GM21447 (cell line): ENCODE measurements around the gene RASAL3.
"Not testable (repeated sequence)": the region's sequence is repeated elsewhere in the genome, so short reads cannot be mapped to it uniquely, and the experiment has no call there.

Experiments used
- ATAC-seq: cut with Tn5 transposase; IDR thresholded peaks from one replicate; pipeline ENCODE4 v1.9.1; 2021; ENCODE audit not compliant: unreplicated experiment

The RASAL3 gene

GRCh38 chr19:15464394-15465385 is at the start of gene RASAL3:
Gene RASAL3, minus strand, starts transcription at chr19:15464544. Its CDS starts 186 bp downstream, at chr19:15464358.
- ATAC-seq, result peak; percentile 49

- ATAC-seq, result no peak
These were observed 47.5 kb upstream of the RASAL3 start for GRCh38 chr19:15511671-15512424.

GRCh38 chr19:15508035-15508710 is 43.8 kb upstream of the RASAL3 start, which contains the start of gene CYP4F22:
Gene CYP4F22, plus strand, starts transcription at chr19:15508525. Its CDS starts 16,812 bp downstream, at chr19:15525337.
- no peak for ATAC-seq

DNA sequence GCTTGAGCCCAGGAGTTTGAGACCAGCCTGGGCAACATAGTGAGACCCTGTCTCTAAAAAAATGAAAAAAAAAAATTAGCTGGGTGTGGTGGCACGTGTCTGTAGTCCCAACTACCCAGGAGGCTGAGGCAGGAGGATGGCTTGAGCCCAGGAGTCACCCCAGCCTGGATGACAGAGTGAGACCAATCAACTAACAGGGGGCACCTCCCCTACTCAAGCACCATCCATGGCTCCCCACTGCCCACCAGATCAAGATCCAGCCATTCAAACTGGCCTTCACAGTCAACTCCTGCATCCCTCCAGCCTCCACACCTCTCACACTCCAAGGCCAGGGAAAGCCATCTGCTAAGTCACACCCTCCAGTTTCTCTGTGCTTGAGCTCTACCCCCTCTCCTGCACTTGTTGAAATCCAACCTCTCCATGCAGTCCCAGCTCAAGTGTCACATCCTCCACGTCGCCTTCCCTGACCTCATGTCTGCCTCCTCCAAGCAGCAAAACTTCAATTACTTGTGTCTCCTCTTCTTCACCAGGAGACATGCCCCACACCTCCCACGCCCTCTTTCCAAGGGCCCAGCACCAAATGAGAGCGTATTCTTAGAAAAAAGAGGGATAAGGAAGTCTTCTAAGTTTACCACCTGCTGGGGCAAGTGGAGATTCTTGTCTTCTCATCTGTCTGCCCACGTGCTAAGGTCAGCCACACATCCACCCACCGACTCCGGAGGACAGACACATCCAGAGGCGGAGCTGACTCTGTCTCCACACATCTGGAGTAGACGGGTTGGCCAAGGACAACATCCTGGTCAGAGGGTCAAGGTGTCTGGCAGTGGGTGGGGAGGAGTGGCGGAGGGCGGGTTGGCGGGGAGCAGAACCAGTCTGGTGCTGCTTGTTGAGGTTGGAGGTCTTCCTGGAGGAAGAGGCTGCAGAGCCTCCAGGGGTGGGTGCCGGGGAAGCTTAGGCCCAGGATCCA is 43.0 kb upstream of the RASAL3 start:
- no peak for ATAC-seq

DNA sequence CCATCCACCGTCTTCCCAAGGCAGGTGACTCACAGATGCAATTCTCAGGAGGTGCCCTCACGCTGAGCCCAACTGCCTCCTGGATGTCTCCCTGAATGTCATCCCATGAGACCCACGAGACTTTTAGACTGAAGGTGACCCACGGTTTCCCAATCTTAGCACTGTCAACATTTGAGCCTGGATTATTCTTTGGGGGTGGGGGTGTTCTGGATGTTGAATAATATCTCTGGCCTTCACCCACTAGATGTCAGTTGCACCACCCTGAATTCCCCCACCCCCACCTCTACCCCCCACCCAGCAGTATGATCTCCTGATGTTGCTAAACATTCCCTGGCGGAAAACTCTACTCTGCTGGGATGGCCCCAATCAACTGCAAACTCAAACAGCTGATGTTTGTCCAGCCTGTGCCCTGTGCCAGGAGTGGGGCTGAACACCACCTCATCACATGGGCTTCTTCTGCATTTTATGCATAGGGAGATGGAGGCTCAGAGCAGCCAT is 41.8 kb upstream of the RASAL3 start:
- ATAC-seq, result no peak

DNA sequence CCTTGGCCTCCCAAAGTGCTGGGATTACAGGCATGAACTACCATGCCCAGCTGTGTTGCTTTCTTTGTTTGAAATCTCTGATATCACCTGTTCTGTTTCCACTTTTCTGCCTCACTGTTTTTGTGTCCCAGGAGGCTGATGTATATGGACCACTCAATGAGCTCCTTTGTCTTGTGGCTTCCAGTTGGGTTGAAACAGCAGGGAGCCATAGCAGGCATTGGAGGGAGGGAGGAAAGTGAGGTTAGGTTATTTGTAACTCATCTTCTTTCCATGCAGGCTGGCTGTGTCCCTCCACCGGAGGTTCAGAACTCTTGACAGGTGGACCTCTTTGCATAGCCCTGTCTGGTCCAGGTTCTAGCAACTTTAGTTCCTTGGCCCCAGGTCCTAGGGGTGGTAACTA is 37.9 kb upstream of the RASAL3 start:
- no peak for ATAC-seq

DNA sequence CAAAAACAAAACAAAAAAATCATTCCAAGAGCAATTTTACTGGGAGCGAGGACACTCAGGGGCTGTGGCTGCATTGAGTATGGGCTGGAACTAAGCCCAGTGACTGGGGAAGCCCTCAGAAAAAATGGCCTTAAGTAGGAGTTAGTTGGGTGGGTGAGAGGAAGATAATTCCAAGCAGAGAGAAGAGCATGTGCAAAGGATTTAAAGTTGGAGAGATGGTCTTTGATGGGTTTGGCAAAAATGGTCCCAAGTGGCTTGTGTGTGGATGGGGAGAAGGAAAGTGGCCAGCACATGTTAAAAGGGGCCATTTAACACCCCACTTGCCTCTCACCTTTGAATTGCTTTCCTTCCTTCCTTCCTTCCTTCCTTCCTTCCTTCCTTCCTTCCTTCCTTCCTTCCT is 37.3 kb upstream of the RASAL3 start:
- ATAC-seq, result no peak

GRCh38 chr19:15498910-15499309 is 34.6 kb upstream of the RASAL3 start:
- no peak for ATAC-seq

GRCh38 chr19:15498156-15498858 is 34.0 kb upstream of the RASAL3 start:
- ATAC-seq, result no peak

- ATAC-seq, result no peak
These were observed 30.8 kb upstream of the RASAL3 start for GRCh38 chr19:15495151-15495550.

DNA sequence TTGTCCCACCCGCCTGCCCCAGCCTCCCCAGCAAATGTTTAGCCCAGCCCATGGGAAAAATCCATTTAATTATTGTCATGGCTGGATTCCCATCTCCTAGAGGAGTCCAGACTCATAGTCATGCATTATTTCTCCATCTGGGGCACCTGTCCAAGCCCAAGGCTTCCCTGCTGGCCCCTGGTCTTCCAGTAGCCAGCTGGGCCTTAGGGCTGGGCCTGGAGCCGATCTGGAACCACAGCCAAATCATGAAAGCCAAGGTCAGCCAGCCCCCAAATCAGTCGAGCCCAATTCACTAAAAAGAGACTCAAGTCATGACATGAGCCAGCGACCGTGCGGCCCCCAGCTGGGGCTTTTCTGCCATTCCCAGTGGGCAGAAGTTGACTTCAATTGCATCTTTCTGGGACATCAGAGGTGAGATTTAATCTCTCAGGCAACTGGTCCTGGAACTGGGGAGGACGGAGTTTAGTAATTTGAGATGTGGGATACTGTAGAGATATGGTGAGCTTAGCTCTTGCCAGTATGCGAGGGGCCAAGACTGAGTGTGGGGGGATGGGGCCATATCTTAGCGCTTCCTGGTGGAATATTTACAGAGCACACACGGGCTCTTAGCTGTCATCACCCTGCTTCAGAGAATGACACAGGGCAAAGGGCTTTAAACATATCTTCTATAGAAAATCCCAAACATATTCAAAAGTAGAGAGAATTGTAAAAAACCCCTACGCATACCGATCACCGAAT is 24.3 kb upstream of the RASAL3 start:
- ATAC-seq, result no peak

- no peak for ATAC-seq
These were observed 22.7 kb upstream of the RASAL3 start for GRCh38 chr19:15487038-15487437.

- not testable (repeated sequence) for ATAC-seq
These were observed 21.4 kb upstream of the RASAL3 start for GRCh38 chr19:15485768-15486167.

DNA sequence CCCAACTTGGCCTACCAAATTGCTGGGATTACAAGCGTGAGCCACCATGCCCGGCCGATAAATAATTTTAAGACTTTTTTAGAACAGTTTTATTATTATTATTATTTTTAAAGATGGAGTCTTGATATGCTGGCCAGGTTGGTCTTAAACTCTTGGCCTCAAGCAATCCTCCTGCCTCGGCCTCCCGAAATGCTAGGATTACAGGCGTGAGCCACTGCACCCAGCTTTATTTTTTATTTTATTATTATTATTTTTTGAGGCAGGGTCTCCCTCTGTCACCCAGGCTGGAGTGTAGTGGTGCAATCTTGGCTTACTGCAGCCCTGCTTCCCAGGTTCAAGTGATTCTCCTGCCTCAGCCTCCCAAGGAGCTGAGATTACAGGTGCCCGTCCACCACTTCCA is 16.7 kb upstream of the RASAL3 start:
- not testable (repeated sequence) for ATAC-seq

DNA sequence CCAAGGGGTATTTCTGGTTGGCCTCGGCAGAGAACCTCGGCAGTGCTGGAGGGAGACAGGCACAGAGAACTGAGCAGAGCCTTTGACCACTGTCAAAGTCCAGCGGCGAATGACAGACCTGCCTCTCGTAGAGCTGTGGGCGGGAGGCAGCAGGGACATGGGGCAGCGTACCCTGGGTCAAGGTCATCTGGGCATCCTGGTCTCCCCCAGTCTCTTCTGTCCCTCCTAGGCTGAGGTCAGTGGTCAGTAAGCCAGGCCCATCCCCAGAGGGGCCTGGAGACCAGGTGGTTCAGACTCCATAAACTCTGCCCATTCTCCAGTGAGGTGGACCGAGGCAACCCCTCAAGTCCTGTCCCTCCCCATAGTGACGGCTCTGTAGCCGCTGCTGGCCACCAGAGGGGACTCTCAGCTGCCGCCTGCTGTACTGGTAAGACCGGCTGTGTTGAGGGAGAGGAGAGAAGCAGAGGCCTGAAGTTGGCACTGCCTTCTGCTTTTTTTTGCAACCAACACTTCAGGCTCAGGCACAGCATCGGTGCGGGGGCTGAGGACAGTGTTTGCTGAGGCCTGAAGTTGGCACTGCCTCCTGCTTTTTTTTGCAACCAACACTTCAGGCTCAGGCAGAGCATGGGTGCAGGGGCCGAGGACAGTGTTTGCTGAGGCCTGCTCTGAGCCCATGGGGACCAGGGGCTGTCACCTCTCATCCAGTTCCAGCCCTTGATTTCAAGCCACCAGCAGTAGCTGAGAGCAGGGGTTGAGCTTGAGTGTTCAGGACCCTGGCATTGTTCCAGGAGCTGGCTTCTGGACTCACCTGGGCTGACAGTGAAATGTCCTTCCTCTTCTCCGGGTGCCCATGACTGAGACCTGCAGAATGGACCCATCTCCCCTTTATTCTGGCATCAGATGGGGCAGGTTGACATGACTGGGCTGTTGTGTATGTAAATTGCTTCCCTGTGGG is 15.3 kb upstream of the RASAL3 start, which contains the start of gene PGLYRP2:
Gene PGLYRP2, minus strand, starts transcription at position 111 of the 955 bp plus-strand sequence. CDS start 130 bp downstream, outside the sequence.
- no peak for ATAC-seq

DNA sequence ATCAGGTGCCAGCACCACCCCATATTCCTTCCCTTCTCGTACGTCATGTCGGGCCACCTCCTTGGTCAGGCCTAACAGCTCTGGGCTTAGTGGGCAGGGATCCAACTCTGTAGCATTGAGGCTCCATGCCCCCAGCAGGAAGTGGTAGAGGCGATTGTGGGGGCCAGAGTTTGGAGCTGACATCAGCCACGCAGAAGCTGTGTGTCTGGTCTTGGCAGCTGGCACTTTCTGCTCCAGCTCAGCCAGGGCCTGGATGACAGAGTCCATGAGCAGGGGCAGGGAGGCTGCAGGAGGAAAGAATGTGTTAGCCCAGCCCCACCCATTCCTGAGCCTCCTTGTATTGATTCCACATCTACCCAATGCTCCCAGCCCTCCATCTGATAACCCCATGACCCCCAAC is 12.0 kb upstream of the RASAL3 start:
- no peak for ATAC-seq

DNA sequence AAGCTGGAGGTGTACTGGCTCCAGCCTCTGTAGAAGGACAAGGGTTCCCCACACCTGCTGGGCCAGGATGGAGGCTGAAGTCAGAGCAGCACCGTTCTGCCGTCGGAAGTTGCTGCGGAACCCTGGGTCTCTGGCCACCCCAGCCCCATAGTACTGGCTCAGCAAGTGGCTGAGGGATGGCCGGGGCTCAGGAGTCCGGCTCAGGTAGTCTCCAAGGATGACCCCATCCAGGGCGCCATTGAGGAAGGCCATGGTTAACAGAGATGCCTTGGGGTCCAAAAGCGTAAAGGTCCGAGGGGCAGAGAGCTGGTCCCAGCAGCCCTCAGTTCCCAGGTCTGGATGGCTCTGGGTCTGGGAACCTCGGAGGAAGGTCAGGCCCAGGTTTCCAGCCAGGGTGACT is 11.3 kb upstream of the RASAL3 start:
- ATAC-seq, result no peak
